Esophagus (tissue), 2 donors: ENCODE measurements around the gene TCP11. TPM values are rescaled to one million over a fixed set of nuclear protein-coding genes. Genes with fewer than 3 reads are reported as not detected.
"Not testable (repeated sequence)": the region's sequence is repeated elsewhere in the genome, so short reads cannot be mapped to it uniquely, and the experiment has no call there.

ENCODE experiments used
- H3K27ac ChIP-seq, 2 donors: one replicate each; pipeline ENCODE4 v1.5.1; 2013; ENCODE audit warnings: low read depth in 2 of 2, mild to moderate bottlenecking in 2 of 2, inconsistent platforms in 1 of 2, low read length in 1 of 2, moderate library complexity in 1 of 2
- H3K27me3 ChIP-seq, 2 donors: one replicate each; pipeline ENCODE4 v1.6.1; 2013; ENCODE audit warnings: low read length in 2 of 2, control low read depth in 1 of 2, mild to moderate bottlenecking in 1 of 2; ENCODE audit not compliant: insufficient read depth in 2 of 2, control insufficient read depth in 1 of 2
- H3K36me3 ChIP-seq, 2 donors: one replicate each; pipeline ENCODE4 v1.6.1; 2013; ENCODE audit warnings: low read length in 1 of 2; ENCODE audit not compliant: control insufficient read depth in 2 of 2, insufficient read depth in 2 of 2
- H3K4me1 ChIP-seq, 2 donors: one replicate each; pipeline ENCODE4 v1.6.1; 2013; ENCODE audit warnings: low read length in 1 of 2; ENCODE audit not compliant: control insufficient read depth in 2 of 2, insufficient read depth in 2 of 2
- H3K4me3 ChIP-seq, 2 donors: one replicate each; pipeline ENCODE4 v1.5.1; 2013; ENCODE audit warnings: low read length in 2 of 2, mild to moderate bottlenecking in 2 of 2, low read depth in 1 of 2, moderate library complexity in 1 of 2
- H3K9me3 ChIP-seq, 2 donors: one replicate each; pipeline ENCODE4 v1.6.1; 2013; ENCODE audit warnings: mild to moderate bottlenecking in 2 of 2, low read depth in 1 of 2, low read length in 1 of 2, moderate library complexity in 1 of 2; ENCODE audit not compliant: control insufficient read depth in 2 of 2, insufficient read depth in 1 of 2
- WGBS, 2 donors: extraction: QIAGEN DNeasy Blood & Tissue Kit; methylation state at CpG; one replicate each; pipeline ENCODE4 v1.1.7; 2013; 5-methylcytosine and 5-hydroxymethylcytosine counted together
- polyA plus RNA-seq, 2 donors: library from polyadenylated mRNA; stranded (reverse); fragments of 200-250 nt; gene quantifications; one replicate each; pipeline ENCODE4 v1.2.3, GENCODE V29; 2013
- donor health status: healthy with polysubstance abuse.
- donor health status: Bipolar disorder and iron deficiency.

TCP11 gene
- polyA plus RNA-seq, 2 donors = 0.02 TPM; not detected in 1

DNA sequence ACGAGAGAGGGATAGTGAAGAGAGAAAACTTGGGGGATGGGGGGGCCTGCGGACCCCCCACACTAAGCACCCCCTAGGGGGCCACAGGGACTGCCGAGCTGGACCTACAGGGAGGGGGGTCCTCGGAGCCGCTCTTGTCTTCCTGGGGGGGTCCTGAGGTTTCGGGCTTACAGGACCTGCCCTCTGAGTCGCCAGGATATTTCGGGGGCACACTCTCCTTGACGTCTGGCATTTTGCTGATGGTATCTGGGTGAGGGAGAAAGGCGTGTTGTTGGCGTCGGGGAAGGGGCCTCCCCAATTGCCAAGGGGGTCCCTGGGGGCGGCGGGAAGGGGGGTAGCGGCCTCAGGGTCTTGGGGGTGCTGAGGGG is 516 bp downstream of the TCP11 start:
- peaks cover 0 to 5% of the 10 kb centered on the region in 2 donors for H3K4me1 ChIP-seq
- no peak overlapping the region for H3K27ac ChIP-seq
- no peaks in the 10 kb centered on the region for H3K36me3 ChIP-seq
- no peaks in the 10 kb centered on the region for H3K27me3 ChIP-seq
- peak overlapping the region; percentile 16 to 27 for H3K4me3 ChIP-seq
- 41 to 48% methylated on average over 15 of the region's 15 CpGs for whole genome bisulfite sequencing, 2 donors
- no peaks in the 10 kb centered on the region for H3K9me3 ChIP-seq

DNA sequence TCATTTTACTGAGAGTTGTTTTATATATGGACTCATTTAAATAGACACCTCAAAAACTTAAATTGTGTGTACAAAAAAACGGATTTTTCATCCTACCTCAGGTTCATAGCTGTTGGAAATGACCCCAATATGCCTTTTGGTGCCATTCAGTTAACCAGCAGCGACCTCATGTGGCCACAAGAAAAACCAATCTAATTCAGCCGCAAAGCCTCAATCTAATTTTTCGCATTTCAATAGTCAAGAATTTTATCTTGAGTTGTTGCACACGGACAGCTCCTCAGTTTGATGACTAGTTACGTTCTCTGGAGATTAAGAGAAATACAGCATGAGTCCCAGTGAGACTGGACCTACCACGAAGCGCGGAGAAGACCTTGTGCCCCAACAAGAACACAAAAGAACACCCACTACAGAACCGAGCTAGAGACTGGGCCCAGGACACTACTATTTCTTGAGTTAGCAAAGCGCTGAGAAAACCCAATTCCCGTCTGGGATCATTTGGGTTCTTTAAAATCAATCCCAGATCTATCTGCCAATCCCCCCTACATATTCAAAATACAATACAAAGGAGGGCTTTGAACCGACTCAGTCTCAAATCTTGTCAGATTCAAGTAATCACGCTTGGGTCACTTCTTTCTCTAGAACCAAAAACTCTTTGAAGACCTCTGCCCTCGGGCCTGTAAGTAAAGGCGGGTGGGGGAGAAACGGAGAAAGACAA is 1.1 kb downstream of the TCP11 start:
- H3K36me3 ChIP-seq = no peaks in the 10 kb centered on the region
- H3K27ac ChIP-seq = no peak overlapping the region
- no peak overlapping the region for H3K4me3 ChIP-seq
- no peaks in the 10 kb centered on the region for H3K27me3 ChIP-seq
- WGBS, 2 donors = 33 to 39% methylated on average over 17 of the region's 17 CpGs
- H3K9me3 ChIP-seq = no peaks in the 10 kb centered on the region
- peaks cover 0 to 5% of the 10 kb centered on the region in 2 donors for H3K4me1 ChIP-seq

DNA sequence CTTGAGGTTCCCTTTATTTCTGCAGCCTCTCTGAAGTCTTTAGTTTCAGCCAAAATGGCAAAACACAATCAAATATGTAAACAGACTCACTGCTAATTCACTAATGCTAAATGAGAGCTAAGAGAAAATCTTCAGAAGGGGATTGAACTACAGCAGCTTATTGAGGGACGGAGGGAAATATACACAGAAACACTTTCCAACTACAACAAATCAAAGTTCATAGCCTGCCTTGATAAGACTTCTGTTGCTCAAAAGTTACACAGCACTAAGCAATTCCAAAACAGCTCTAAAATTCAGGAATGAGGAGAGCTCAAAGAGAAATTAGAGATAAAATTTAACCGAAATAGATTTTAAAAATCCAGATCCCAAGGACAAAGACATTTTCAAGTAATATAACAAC is 1.7 kb downstream of the TCP11 start:
- no peak overlapping the region for H3K27ac ChIP-seq
- no peaks in the 10 kb centered on the region for H3K9me3 ChIP-seq
- no peaks in the 10 kb centered on the region for H3K27me3 ChIP-seq
- no peak overlapping the region for H3K4me3 ChIP-seq
- H3K4me1 ChIP-seq = peaks cover 0 to 5% of the 10 kb centered on the region in 2 donors
- no peaks in the 10 kb centered on the region for H3K36me3 ChIP-seq
- WGBS, 2 donors = 42 to 67% methylated on average over 2 of the region's 2 CpGs

DNA sequence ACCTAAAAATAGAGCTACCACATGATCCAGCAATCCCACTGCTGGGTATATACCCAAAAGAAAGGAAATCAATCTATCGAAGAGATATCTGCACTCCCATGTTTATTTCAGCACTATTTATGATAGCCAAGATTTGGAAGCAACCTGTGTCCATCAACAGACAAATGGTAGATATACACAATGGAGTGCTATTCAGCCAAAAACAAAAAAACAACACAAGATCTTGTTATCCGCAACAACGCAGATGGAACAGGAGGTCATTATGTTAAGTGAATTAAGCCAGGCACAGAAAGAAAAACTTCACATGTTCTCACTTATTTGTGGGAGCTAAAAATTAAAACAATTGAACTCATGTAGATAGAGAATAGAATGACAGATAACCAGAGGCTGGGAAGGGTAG is 2.9 kb downstream of the TCP11 start:
- not testable (repeated sequence) for H3K4me1 ChIP-seq, H3K36me3 ChIP-seq, H3K9me3 ChIP-seq, H3K27me3 ChIP-seq, H3K27ac ChIP-seq, H3K4me3 ChIP-seq
- 76 to 78% methylated on average over 3 of the region's 3 CpGs for WGBS, 2 donors

DNA sequence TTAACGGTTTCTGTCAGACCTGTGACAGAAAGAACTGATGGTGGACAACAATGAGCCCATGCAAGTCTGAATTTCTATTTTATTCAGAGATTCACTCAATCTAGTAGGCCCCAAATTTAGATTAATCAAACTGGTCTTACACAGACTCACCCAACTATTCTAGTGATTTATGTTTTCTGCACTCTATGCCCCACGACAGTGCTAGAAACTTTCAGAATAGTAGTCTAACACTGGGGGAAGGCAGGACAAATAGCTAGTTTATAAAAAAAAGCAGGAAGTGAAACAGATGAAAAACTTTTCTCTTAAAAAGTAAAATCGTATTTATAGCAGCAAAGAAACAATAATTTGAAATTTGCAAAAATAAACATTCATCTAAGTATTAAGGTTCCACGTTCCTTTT is 5.0 kb downstream of the TCP11 start:
- no peaks in the 10 kb centered on the region for H3K36me3 ChIP-seq
- no peaks in the 10 kb centered on the region for H3K27me3 ChIP-seq
- no peaks in the 10 kb centered on the region for H3K9me3 ChIP-seq
- H3K27ac ChIP-seq = no peak overlapping the region
- no peak overlapping the region for H3K4me3 ChIP-seq
- 71 to 73% methylated on average over 3 of the region's 4 CpGs for WGBS, 2 donors
- H3K4me1 ChIP-seq = peaks cover 0 to 2% of the 10 kb centered on the region in 2 donors

DNA sequence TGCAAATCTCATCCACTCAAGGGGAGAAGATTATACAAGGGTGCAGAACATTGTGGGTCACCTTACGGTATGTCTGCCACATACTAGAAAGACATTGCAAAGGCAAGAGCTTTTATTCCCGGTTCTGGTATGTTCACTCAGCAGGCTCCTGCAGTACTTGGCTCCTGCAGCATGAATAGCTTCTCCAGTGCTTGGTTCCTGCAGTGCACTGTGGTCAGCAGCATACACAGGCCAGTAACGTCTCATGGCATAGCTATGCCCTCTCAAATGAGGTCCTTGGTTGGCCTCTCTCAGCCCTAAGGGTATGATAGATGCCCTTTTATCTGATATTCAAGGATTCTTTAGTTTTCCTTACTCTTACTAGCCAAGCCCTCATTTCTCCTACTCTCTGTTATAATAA is 12.6 kb downstream of the TCP11 start:
- no peaks in the 10 kb centered on the region for H3K36me3 ChIP-seq
- H3K27me3 ChIP-seq = no peaks in the 10 kb centered on the region
- no peak overlapping the region for H3K27ac ChIP-seq
- 77 to 81% methylated on average over 3 of the region's 3 CpGs for WGBS, 2 donors
- no peak overlapping the region for H3K4me3 ChIP-seq
- H3K4me1 ChIP-seq = no peaks in the 10 kb centered on the region
- no peaks in the 10 kb centered on the region for H3K9me3 ChIP-seq

DNA sequence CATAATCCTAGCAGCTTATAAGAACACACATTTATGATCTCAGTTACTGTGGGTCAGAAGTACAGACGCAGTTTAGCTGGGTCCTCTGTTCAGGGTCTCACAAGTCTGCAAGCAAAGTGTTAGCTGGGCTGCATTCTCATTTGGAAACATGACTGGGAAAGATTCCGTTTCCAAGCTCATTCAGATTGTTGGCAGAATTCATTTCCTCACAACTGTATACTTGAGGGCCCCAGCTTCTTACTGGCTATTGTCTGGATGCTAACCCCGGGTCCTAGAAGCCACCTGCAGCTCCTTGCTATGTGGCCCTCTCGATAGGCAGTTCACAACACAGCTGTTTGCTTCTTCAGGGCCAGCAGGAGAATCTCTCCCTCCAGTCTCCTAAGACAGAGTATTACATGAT is 13.1 kb downstream of the TCP11 start:
- Histone ChIP-seq H3K27me3 (no peaks in the 10 kb centered on the region), H3K36me3 (no peaks in the 10 kb centered on the region), H3K4me1 (no peaks in the 10 kb centered on the region), H3K4me3 (no peak overlapping the region), H3K27ac (no peak overlapping the region), H3K9me3 (no peaks in the 10 kb centered on the region)
- WGBS, 2 donors = 56 to 60% methylated on average over 4 of the region's 4 CpGs

DNA sequence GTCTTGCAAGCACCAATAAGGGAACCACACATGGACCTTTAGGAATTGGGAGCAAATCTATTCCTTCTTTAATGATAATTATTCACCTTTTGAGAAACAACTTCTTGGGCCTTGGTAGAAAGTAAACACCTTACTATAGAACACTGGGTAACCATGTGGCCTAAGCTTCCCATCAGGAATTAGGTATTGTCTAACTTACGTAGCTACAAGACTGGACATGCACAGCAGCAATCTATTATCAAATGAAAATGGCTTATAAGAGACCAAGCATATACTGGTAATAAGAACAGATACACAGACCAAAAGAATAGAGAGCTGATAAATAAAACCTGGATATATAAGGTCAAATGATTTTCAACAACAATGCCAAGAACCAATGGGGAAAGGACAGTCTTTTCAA is 16.8 kb downstream of the TCP11 start:
- Histone ChIP-seq H3K27me3 (no peaks in the 10 kb centered on the region), H3K4me1 (no peaks in the 10 kb centered on the region), H3K4me3 (no peak overlapping the region), H3K9me3 (no peaks in the 10 kb centered on the region), H3K36me3 (no peaks in the 10 kb centered on the region), H3K27ac (no peak overlapping the region)
- WGBS, 2 donors = 71 to 84% methylated on average over 1 of the region's 1 CpG

DNA sequence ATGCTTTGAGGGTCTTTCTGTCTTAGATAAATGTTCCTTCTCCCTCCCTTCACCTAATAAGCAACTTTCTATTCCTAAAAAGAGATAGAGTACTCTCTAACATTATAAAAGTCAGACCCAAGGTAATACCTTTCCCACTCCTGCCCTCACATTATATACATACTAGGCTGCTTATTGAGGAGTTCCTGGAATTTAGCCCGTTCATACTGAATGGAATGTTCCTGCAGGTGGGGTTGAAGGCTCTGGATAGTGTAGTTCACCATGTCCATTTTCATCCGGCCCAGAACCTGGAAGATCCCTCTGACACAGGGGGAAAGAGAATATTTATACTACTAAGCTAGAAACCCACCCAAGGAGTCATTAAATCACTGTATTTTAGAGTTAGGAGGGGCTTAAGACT is 20.4 kb downstream of the TCP11 start:
- 79 to 84% methylated on average over 2 of the region's 2 CpGs for WGBS, 2 donors
- H3K36me3 ChIP-seq = no peaks in the 10 kb centered on the region
- no peak overlapping the region for H3K27ac ChIP-seq
- no peaks in the 10 kb centered on the region for H3K9me3 ChIP-seq
- no peak overlapping the region for H3K4me3 ChIP-seq
- no peaks in the 10 kb centered on the region for H3K4me1 ChIP-seq
- no peaks in the 10 kb centered on the region for H3K27me3 ChIP-seq

DNA sequence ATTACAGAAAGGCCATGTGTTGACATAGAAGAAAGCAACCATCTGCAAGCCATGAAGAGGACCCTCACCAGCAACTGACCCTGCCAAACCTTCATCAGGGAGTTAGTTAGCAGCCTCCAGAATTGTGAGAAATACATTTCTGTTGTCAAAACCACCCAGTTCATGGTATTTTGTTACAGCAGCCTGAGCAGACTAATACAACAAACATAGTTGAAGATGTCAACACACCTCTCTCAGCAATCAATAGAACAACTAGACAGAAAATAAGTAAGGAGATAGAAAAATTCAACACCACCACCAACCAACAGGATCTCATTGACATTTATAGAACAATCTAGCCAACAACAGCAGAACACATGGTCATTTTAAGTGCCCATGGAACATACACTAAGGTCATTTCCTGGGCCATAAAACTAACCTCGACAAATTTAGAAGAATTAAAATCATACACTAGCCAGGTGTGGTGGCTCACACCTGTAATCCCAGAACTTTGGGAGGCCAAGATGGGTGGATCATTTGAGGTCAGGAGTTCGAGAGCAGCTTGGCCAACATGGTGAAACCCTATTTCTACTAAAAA is 32.7 kb downstream of the TCP11 start:
- no peak overlapping the region for H3K27ac ChIP-seq

More for the DNA sequence above, 32.7 kb downstream of the TCP11 start:
- WGBS, 2 donors = 87 to 90% methylated on average over 2 of the region's 2 CpGs
- H3K9me3 ChIP-seq = no peaks in the 10 kb centered on the region
- no peaks in the 10 kb centered on the region for H3K36me3 ChIP-seq
- H3K4me1 ChIP-seq = no peaks in the 10 kb centered on the region
- no peak overlapping the region for H3K4me3 ChIP-seq
- H3K27me3 ChIP-seq = no peaks in the 10 kb centered on the region
